H1 (cell line): ENCODE measurements around the gene DYNC1I2.
A peak's percentile ranks its signal among the peaks of the same experiment; 100 is the strongest.

ENCODE experiments used
- CEBPB ChIP-seq: IDR thresholded peaks from 2 replicates; pipeline ENCODE4 v1.6.1; 2012; ENCODE audit warnings: low read depth, low read length
- EZH2 ChIP-seq: fragments of 200-600 bp; sonication (generic); IDR thresholded peaks from 2 replicates; pipeline ENCODE4 v1.7.1; 2012; ENCODE audit warnings: low read depth, mild to moderate bottlenecking, moderate library complexity, low read length, inconsistent platforms; ENCODE audit not compliant: severe bottlenecking
- POLR2A ChIP-seq, 2 experiments: IDR thresholded peaks; 1 replicate in 1 of 2; 2 replicates in 1 of 2; pipeline ENCODE4 v1.6.1; 2011; ENCODE audit warnings: low read depth in 2 of 2, low read length in 2 of 2, mild to moderate bottlenecking in 2 of 2; ENCODE audit errors: control extremely low read depth in 1 of 2
- RXRA ChIP-seq: IDR thresholded peaks from 2 replicates; pipeline ENCODE4 v1.6.1; 2011; ENCODE audit warnings: low read depth, mild to moderate bottlenecking, low read length, moderate library complexity; ENCODE audit not compliant: insufficient read depth
- SP1 ChIP-seq: IDR thresholded peaks from 2 replicates; pipeline ENCODE4 v1.6.1; 2011; ENCODE audit warnings: low read depth, low read length
- TAF1 ChIP-seq: IDR thresholded peaks from 2 replicates; pipeline ENCODE4 v1.6.1; 2011; ENCODE audit warnings: mild to moderate bottlenecking, low read depth, low read length
- TAF7 ChIP-seq: optimal IDR thresholded peaks from 2 replicates; pipeline ENCODE3; 2011; ENCODE audit warnings: low read depth, mild to moderate bottlenecking, inconsistent platforms, low read length, moderate library complexity, borderline replicate concordance
- ZNF274 ChIP-seq: IDR thresholded peaks from 2 replicates; pipeline ENCODE4 v1.7.0; 2012; ENCODE audit warnings: low read length, borderline replicate concordance; ENCODE audit errors: extremely low read depth
- TF ChIP-seq, protein P1 (sequence below), 3 experiments: IDR thresholded peaks; 1 replicate in 2 of 3; 2 replicates in 1 of 3; pipeline versions ENCODE4 v1.5.1 to v1.6.1; 2011; ENCODE audit warnings: low read length in 3 of 3, mild to moderate bottlenecking in 3 of 3, inconsistent platforms in 2 of 3, low read depth in 1 of 3, moderate library complexity in 1 of 3; ENCODE audit not compliant: insufficient read depth in 1 of 3; ENCODE audit errors: control extremely low read depth in 1 of 3
- TF ChIP-seq, protein P2 (sequence below): IDR thresholded peaks from 2 replicates; pipeline ENCODE4 v1.6.1; 2012; ENCODE audit warnings: low read length, inconsistent platforms

DNA sequence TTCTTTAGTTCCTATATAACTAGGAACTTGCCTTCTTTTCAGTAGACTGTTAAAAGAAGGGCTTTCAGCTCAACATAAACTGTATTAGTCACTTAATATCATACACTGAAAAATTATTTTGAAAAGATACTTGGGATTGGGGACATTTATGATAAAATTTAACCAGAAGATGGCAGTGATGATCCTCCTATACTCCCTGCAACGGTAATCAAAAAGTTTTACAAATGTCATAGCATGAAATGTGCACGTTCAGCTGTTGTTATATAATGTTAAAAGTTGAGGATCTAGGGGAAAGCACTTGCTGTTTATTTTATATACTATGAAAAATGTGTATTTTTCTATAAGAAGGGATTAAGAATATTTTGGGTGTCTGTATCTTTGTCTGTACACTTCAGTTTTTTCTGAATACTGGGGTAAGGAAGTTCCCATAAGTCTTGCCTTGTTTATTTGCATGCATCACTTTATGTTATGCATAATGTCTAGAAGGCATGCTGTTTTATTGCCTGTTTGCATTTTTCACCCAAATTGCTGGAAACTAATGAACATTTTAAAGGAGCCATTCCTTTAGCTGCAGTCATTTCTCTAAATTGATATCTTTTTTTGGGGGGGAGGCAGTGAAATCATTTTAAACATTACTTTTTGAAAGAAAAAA lies 19.0 kb downstream of the DYNC1I2 start:
- TF ChIP-seq SP1 (no peak), TAF7 (no peak), TAF1 (no peak), EZH2 (no peak), ZNF274 (no peak), RXRA (no peak), POLR2A (IDR thresholded peaks at IDR 0.05; ENCODE audit: control extremely low read depth in 1 of 2, low read depth in 2 of 2, low read length in 2 of 2) (no peak), CEBPB (no peak)
- TF ChIP-seq, protein P1, sequence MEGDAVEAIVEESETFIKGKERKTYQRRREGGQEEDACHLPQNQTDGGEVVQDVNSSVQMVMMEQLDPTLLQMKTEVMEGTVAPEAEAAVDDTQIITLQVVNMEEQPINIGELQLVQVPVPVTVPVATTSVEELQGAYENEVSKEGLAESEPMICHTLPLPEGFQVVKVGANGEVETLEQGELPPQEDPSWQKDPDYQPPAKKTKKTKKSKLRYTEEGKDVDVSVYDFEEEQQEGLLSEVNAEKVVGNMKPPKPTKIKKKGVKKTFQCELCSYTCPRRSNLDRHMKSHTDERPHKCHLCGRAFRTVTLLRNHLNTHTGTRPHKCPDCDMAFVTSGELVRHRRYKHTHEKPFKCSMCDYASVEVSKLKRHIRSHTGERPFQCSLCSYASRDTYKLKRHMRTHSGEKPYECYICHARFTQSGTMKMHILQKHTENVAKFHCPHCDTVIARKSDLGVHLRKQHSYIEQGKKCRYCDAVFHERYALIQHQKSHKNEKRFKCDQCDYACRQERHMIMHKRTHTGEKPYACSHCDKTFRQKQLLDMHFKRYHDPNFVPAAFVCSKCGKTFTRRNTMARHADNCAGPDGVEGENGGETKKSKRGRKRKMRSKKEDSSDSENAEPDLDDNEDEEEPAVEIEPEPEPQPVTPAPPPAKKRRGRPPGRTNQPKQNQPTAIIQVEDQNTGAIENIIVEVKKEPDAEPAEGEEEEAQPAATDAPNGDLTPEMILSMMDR (IDR thresholded peaks at IDR 0.05; ENCODE audit: control extremely low read depth in 1 of 3, insufficient read depth in 1 of 3, low read depth in 1 of 3, low read length in 3 of 3): peak in 1 of 3 experiments; percentile 6; a peak in 2 of 4 replicates
- TF ChIP-seq, protein P2, sequence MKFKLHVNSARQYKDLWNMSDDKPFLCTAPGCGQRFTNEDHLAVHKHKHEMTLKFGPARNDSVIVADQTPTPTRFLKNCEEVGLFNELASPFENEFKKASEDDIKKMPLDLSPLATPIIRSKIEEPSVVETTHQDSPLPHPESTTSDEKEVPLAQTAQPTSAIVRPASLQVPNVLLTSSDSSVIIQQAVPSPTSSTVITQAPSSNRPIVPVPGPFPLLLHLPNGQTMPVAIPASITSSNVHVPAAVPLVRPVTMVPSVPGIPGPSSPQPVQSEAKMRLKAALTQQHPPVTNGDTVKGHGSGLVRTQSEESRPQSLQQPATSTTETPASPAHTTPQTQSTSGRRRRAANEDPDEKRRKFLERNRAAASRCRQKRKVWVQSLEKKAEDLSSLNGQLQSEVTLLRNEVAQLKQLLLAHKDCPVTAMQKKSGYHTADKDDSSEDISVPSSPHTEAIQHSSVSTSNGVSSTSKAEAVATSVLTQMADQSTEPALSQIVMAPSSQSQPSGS: no peak
